T-helper 17 cell (primary cell): ENCODE data around the gene TFCP2. TPM values are rescaled to one million over a fixed set of nuclear protein-coding genes. Genes with fewer than 3 reads are reported as not detected.

Experiments
- ATAC-seq: fragments of 150-1000 bp; cut with Tn5 transposase; 2 replicates; pipeline ENCODE4 v1.10.0; 2021; ENCODE audit warnings: mild to moderate bottlenecking, moderate library complexity
- DNase-seq, 3 donors: peaks; one replicate each; pipeline versions ENCODE4 v3.0.0 to v3.0.0-alpha.2; 2020 to 2021
- H3K9me3 ChIP-seq: one replicate; pipeline ENCODE4 v1.7.0; 2013; ENCODE audit warnings: low read length, mild to moderate bottlenecking; ENCODE audit not compliant: control insufficient read depth, poor library complexity, severe bottlenecking
- H3K27ac Mint-ChIP-seq: one replicate; pipeline ENCODE4 v1.8.0; 2022; ENCODE audit warnings: mild to moderate bottlenecking, moderate library complexity, mixed read lengths
- H3K27me3 Mint-ChIP-seq: one replicate; pipeline ENCODE4 v1.8.0; 2022; ENCODE audit warnings: mixed read lengths
- H3K36me3 Mint-ChIP-seq: one replicate; pipeline ENCODE4 v1.8.0; 2022; ENCODE audit warnings: low read depth, mixed read lengths
- H3K4me1 Mint-ChIP-seq: one replicate; pipeline ENCODE4 v1.8.0; 2022; ENCODE audit warnings: mild to moderate bottlenecking, mixed read lengths
- H3K4me3 Mint-ChIP-seq: one replicate; pipeline ENCODE4 v1.8.0; 2022; ENCODE audit warnings: mild to moderate bottlenecking, moderate library complexity, mixed read lengths
- total RNA-seq, 4 donors: library from RNA in 2 of 4; stranded (reverse) in 2 of 4; gene quantifications; one replicate each; pipeline ENCODE4 v1.2.3 and lab custom pipeline; 2022 to 2026

Gene TFCP2
- total RNA-seq, 2 donors from 2014 or later: 15.7 to 20.5 TPM

DNA sequence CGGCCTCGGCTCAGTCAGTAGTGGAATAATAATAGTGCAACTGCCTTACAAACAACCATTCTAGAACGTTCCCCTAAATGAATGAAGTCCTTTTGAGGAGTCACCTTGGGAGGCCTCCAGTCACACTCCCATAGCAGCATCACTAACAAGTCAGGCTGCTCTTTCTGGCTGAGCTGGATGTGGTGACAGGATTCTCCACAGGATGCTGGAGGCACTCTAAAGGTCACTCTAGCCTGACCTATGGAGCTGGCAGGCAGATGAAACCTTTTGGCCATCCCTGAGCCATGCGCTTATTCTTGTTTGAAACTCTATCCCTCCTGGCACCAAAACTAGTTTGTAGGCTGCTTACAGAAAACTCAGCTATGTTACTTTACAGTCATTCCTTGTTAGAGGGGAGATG is 17.9 kb upstream of the TFCP2 start:
- H3K4me1 Mint-ChIP-seq: peaks cover 2% of the 10 kb centered on the region
- H3K9me3 ChIP-seq: no peaks in the 10 kb centered on the region
- DNase-seq: no peak
- no peaks in the 10 kb centered on the region for H3K27me3 Mint-ChIP-seq
- no peak for ATAC-seq
- H3K27ac Mint-ChIP-seq: no peak overlapping the region
- no peaks in the 10 kb centered on the region for H3K36me3 Mint-ChIP-seq
- H3K4me3 Mint-ChIP-seq: no peak overlapping the region

DNA sequence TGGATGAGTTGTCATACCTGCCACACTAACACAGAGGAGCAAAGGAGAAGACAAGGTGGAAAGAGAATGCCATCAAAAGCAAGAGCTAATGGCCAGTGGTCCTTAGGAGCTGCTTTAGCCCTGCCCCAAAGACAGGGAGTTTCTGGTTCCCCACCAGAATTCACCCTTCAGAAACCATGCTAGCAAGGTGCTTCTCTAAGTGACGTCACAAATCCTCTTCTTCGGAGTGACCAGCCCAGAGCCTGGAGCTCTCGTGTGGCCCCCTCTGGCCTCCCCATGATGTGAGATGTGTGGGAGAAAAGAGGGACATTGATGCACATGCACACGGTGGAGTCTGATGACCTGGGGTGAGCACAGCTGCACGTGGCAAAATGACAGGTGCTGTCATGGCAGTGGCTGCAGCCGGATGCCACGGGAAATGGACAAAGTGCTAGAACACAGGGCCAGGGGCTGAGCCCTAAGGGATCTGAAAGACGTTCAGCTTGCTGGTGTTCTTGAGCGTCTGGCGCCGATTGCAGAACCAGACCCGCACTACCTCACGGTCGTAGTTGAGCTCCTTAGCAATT is 16.9 kb upstream of the TFCP2 start:
- no peaks in the 10 kb centered on the region for H3K9me3 ChIP-seq
- no peak for ATAC-seq
- H3K4me1 Mint-ChIP-seq: peaks cover 2% of the 10 kb centered on the region
- no peak overlapping the region for H3K27ac Mint-ChIP-seq
- no peak overlapping the region for H3K4me3 Mint-ChIP-seq
- H3K27me3 Mint-ChIP-seq: no peaks in the 10 kb centered on the region
- no peaks in the 10 kb centered on the region for H3K36me3 Mint-ChIP-seq
- DNase-seq: no peak

DNA sequence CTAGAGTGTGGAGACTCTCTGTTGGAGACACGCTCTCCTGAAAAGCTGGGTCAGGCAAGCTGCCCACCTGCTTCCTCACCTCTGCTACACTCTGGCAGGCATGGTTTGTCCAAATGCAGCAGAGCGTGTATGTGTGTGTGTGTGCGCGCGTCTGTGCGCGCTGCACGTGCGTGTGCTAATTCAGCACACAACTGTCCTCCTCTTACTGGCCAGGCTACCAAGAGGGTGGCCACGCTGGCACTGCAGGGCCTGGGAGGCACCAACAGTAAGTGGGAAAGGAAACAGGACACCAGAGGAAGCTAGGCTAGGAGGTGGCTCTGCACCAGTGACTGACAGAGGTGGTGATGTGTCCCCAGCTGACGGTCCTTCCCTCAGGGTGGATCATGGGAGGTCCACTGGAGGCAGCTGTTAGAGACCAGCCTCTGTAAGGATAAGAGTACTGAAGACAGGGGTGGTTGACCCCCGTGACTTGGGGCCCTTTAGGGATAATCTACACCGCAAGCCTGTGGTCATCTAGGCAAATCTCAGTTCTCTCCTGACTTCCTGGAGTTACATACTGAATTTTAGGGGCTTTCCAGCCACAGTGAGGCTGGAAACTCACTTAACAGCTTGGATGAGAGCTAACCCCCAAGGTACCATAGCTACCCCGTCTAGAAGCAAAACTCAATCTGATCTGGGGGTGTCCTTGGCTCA is 15.6 kb upstream of the TFCP2 start:
- H3K27me3 Mint-ChIP-seq: no peaks in the 10 kb centered on the region
- no peak overlapping the region for H3K27ac Mint-ChIP-seq
- ATAC-seq: no peak

DNA sequence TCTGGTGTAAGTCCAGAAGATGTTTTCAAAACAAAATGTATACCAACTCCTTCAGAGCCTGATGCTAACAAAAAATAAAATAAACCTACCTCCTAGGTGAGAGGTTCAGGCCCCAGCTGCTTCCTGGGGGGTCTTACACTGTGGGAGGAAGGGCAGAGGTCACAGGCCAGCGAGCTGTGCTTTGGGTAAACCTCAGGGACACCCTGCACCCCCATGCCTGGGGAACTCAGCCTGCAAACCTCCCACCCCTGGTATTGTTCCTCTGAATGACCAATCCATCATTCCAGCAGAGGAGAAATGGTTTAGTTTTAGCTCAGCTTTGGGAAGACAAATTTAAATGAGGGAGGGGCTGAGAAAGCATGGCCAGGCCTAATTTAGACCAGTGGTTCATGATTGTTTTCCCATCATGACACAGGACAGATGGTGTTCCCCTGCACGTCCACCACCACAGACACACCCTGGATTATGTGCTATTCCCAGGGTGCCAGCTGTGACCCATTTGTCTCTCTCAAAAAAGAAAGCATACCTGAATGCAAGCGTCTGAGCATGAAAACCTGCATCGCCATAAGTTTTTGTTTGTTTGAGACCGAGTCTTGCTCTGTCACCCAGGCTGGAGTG is 14.5 kb upstream of the TFCP2 start:
- no peak for ATAC-seq
- Mint-ChIP-seq H3K36me3 (no peaks in the 10 kb centered on the region), H3K4me1 (peaks cover 2% of the 10 kb centered on the region), H3K27ac (no peak overlapping the region), H3K4me3 (no peak overlapping the region), H3K27me3 (no peaks in the 10 kb centered on the region)
- no peaks in the 10 kb centered on the region for H3K9me3 ChIP-seq
- DNase-seq: no peak

More for the DNA sequence above, 15.6 kb upstream of the TFCP2 start:
- peaks cover 2% of the 10 kb centered on the region for H3K4me1 Mint-ChIP-seq
- DNase-seq: no peak
- no peaks in the 10 kb centered on the region for H3K9me3 ChIP-seq
- H3K4me3 Mint-ChIP-seq: no peak overlapping the region
- H3K36me3 Mint-ChIP-seq: no peaks in the 10 kb centered on the region

DNA sequence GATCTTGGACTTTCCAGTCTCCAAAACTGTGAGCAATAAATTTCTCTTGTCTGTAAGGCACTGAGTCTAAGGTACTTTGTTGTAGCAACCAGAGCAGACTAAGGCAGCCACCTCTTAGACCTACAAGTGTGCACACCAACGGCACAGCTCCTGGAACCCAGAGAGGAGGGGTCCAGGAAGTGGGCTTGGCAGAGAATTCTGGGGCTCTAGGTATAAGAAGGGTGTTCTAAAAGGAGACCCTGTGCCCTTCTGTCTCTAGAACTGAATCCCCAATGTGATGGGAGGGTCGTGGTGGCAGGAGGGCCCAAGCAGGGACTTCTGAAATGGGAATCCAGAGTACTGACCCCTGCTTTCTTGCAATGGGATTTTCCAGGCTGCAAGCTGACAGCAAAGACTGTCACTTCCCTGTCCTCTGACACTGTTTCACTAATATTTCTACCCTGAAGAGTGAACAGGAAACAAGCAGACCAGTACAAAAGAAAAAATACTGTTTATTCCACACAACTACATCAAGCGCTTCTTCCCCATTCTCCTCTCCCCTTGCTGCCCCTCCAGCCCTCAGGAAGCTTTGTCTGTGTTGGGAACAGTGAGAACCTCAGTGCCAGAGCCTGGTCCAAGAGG is 13.6 kb upstream of the TFCP2 start:
- H3K9me3 ChIP-seq: no peaks in the 10 kb centered on the region
- no peak for DNase-seq
- no peak for ATAC-seq
- Mint-ChIP-seq H3K4me1 (peaks cover 2% of the 10 kb centered on the region), H3K36me3 (no peaks in the 10 kb centered on the region), H3K4me3 (no peak overlapping the region), H3K27ac (no peak overlapping the region), H3K27me3 (no peaks in the 10 kb centered on the region)

DNA sequence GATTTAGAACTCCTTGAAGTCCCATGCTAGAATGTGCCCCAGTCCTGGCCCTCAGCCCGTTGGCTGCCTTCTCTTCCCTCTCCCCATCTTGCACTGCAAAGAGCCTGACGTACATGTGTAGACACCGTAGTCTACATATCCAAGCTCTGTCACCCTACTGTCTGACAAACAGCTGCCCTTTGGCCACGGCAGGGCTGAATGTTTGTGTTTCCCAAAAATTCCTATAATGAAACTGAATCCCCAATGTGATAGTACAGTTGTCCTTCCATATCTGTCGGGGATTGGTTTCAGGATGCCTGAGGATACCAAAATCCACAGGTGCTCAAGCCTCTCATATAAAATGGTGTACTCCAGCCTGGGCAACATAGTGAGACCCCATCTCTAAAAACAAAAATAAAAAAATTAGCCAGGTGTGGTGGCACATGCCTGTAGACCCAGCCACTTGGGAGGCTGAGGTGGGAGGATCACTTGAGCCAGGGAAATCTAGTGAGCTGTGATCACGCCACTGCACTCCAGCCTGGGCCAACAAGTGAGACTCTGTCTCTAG is 12.3 kb upstream of the TFCP2 start:
- H3K9me3 ChIP-seq: no peaks in the 10 kb centered on the region
- ATAC-seq (no peak), DNase-seq (no peak)
- H3K4me3 Mint-ChIP-seq: no peak overlapping the region
- no peak overlapping the region for H3K27ac Mint-ChIP-seq
- H3K27me3 Mint-ChIP-seq: no peaks in the 10 kb centered on the region
- H3K36me3 Mint-ChIP-seq: no peaks in the 10 kb centered on the region
- H3K4me1 Mint-ChIP-seq: peaks cover 2% of the 10 kb centered on the region

DNA sequence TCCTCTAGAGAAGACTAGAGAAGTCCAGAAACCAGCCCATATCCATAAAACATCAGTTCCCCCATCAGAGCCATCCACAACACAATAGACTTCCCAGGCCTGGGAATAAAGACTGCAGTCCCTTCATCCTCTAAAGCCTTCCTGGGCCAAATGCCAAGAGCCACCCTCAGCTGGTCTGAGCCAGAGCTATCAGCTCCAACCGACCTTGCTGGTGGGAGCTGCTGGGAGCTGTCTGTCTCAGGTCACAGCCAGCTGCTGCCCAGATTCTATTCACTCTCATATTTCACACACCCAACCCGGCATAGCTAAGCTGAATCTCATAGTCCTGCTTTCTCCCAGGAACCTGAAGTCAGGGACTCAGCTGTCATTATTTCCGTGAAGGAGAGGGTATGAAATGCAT is 10.9 kb upstream of the TFCP2 start:
- Mint-ChIP-seq H3K36me3 (no peaks in the 10 kb centered on the region), H3K27me3 (no peaks in the 10 kb centered on the region), H3K4me3 (no peak overlapping the region), H3K27ac (no peak overlapping the region), H3K4me1 (peaks cover 2% of the 10 kb centered on the region)
- no peaks in the 10 kb centered on the region for H3K9me3 ChIP-seq
- ATAC-seq (no peak), DNase-seq (no peak)

DNA sequence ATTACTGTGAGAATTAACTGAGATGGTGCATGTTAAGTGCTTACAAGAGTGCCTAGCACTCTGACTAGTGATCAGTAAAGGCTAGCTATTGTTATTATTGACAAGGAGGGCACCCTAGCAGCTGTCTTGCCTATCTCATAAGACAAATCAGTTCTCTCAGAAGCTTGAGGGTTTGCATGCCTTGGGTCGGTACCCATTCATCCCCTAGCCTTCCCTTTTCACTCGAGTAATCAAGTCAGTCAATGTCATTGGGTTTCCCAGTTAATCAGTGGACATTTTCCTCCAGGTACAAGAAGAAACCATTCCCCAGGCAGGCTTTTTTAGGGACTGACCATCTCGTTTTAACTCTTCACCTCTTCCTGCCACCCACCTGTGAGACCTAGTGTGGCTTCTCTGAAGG is 10.4 kb upstream of the TFCP2 start:
- H3K4me3 Mint-ChIP-seq: no peak overlapping the region
- no peaks in the 10 kb centered on the region for H3K36me3 Mint-ChIP-seq
- no peak overlapping the region for H3K27ac Mint-ChIP-seq
- ATAC-seq: no peak
- H3K27me3 Mint-ChIP-seq: no peaks in the 10 kb centered on the region
- no peaks in the 10 kb centered on the region for H3K9me3 ChIP-seq
- peaks cover under 1% of the 10 kb centered on the region for H3K4me1 Mint-ChIP-seq
- DNase-seq: no peak

DNA sequence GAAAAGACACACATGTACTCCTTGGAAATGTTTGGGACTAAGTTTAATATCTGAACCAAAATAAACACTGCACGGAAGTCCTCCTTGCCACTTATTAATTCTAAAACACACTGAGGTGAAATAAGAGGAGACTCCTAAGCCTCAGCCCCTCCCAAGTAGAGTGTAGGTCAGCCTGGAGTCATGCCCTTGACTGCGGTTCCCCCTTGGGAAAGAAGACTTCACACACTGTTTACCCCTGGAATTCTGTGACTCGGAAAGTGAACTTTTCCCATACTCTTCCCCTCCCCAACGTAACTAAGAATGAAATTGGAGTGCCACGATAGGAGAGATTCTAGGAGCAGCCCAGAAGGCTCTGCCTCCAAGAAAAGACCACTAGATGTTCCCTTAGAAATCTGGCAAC is 8.6 kb upstream of the TFCP2 start:
- no peaks in the 10 kb centered on the region for H3K4me1 Mint-ChIP-seq
- ATAC-seq: no peak
- DNase-seq: no peak
- H3K9me3 ChIP-seq: no peaks in the 10 kb centered on the region
- no peak overlapping the region for H3K27ac Mint-ChIP-seq
- no peaks in the 10 kb centered on the region for H3K27me3 Mint-ChIP-seq
- no peak overlapping the region for H3K4me3 Mint-ChIP-seq
- H3K36me3 Mint-ChIP-seq: no peaks in the 10 kb centered on the region

DNA sequence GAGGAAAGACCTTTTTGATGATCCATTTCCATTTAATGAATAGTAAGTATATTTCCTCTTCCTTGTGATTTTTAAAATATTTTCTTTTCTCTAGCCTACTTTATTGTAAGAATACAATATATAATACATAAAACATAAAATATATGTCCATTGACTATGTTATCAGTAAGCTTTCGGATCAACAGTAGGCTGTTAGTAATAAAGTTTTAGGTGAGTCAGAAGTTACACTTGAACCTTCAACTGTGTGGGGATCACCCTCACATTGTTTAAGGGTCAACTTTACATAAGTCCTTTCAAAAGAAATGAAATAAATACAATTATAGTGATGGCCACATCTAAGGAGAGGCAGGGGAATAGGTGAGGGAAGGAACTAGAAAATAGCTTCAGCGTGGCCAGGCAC is 5.0 kb upstream of the TFCP2 start:
- H3K36me3 Mint-ChIP-seq: no peaks in the 10 kb centered on the region
- no peak overlapping the region for H3K4me3 Mint-ChIP-seq
- H3K4me1 Mint-ChIP-seq: no peaks in the 10 kb centered on the region
- ATAC-seq (no peak), DNase-seq (no peak)
- no peaks in the 10 kb centered on the region for H3K27me3 Mint-ChIP-seq
- no peak overlapping the region for H3K27ac Mint-ChIP-seq
- no peaks in the 10 kb centered on the region for H3K9me3 ChIP-seq

DNA sequence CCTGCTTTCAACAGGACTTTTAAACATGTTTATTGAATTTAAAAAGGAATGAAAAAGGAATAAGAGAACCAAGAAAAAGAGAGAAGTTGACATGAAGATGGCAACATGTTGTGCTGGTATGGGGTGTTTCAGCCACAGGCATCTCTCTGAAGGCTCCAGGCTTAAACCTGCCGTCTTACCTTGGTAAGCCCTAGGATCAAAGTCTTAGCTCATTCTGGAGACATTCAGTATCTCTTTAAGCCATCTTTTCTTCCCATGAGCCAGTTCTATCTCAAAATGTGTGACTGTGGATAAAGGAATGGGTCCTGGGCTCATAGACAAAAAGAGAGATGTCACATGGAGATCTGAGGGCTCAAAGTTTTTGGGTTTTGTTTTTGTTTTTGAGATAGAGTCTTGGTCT is 1.6 kb upstream of the TFCP2 start:
- no peaks in the 10 kb centered on the region for H3K9me3 ChIP-seq
- peaks cover 1% of the 10 kb centered on the region for H3K4me1 Mint-ChIP-seq
- no peaks in the 10 kb centered on the region for H3K36me3 Mint-ChIP-seq
- H3K27me3 Mint-ChIP-seq: no peaks in the 10 kb centered on the region
- no peak overlapping the region for H3K27ac Mint-ChIP-seq
- H3K4me3 Mint-ChIP-seq: peak overlapping the region; percentile 78
- ATAC-seq: no peak
- DNase-seq: no peak

DNA sequence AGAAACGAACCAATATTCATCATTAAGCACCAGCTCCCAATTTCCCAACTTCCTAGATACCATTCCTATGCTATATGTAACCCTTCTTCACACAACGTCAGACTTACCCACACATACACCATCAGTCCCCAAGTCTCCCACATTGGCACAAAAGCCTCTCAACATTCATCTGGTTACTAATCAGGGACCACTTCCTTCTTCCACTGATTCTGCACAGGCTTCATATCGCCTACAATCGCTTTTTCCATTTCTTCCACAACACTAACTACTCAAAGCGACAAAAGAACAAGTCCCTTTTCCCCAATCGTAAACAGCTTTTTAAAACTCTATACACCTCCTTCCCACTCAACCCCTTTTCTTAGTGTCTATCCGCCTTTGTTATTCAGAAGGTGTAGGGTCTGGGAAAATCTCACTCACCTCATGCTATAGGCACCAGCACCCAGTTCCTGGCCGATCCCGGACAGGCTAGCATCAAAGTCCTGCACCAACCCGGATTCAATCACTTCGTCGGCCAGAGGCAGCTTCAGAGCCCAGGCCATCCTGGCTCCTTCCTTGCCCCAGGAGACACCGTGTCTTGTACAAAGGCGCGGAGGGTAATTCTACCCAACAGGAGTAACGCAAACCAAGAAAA is 936 bp downstream of the TFCP2 start:
- H3K9me3 ChIP-seq: no peaks in the 10 kb centered on the region
- no peak overlapping the region for H3K4me3 Mint-ChIP-seq
- DNase-seq (no peak), ATAC-seq (no peak)
- no peak overlapping the region for H3K27ac Mint-ChIP-seq
- H3K4me1 Mint-ChIP-seq: peaks cover 5% of the 10 kb centered on the region
- no peaks in the 10 kb centered on the region for H3K36me3 Mint-ChIP-seq
- H3K27me3 Mint-ChIP-seq: no peaks in the 10 kb centered on the region

DNA sequence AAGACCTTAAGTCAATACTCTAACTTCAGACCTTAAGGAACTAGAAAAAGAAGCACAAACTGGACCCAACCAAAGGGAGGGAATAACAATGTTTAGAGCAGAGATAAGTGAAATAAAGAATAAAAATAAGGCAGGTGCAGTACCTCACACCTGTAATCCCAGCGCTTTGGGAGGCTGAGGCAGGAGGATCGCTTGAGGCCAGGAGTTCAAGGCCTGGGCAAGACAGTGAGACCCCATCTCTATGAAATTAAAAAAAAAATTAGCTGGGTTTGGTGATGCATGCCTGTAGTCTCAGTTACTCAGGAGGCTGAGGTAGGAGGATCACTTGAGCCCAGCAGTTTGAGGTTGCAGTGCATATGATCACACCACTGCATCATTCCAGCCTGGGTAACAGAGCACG is 9.1 kb downstream of the TFCP2 start:
- Mint-ChIP-seq H3K36me3 (peaks cover 2% of the 10 kb centered on the region), H3K27ac (no peak overlapping the region), H3K27me3 (no peaks in the 10 kb centered on the region), H3K4me1 (peaks cover 20% of the 10 kb centered on the region), H3K4me3 (no peak overlapping the region)
- DNase-seq (no peak), ATAC-seq (no peak)
- H3K9me3 ChIP-seq: no peaks in the 10 kb centered on the region
